Mucosa of rectum (tissue), 2 donors: ENCODE results near the gene RNF141.

Experiments used
- H3K27ac ChIP-seq, 2 donors: one replicate each; pipeline ENCODE4 v1.7.0; 2013; ENCODE audit warnings: inconsistent platforms in 2 of 2, low read depth in 2 of 2, low read length in 2 of 2
- H3K27me3 ChIP-seq, 2 donors: one replicate each; pipeline ENCODE4 v1.7.0; 2013; ENCODE audit warnings: low read length in 2 of 2; ENCODE audit not compliant: control insufficient read depth in 2 of 2, insufficient read depth in 2 of 2
- H3K36me3 ChIP-seq, 2 donors: one replicate each; pipeline ENCODE4 v1.7.0; 2013; ENCODE audit warnings: low read length in 2 of 2; ENCODE audit not compliant: control insufficient read depth in 2 of 2, insufficient read depth in 2 of 2
- H3K4me1 ChIP-seq, 2 donors: one replicate each; pipeline ENCODE4 v1.7.0; 2013; ENCODE audit warnings: low read length in 2 of 2, mild to moderate bottlenecking in 1 of 2; ENCODE audit not compliant: control insufficient read depth in 2 of 2, insufficient read depth in 2 of 2
- H3K4me3 ChIP-seq, 2 donors: one replicate each; pipeline ENCODE4 v1.7.0; 2013; ENCODE audit warnings: low read length in 2 of 2
- H3K9ac ChIP-seq, 2 donors: one replicate each; pipeline ENCODE4 v1.7.0; 2013; ENCODE audit warnings: low read length in 2 of 2, low read depth in 1 of 2, mild to moderate bottlenecking in 1 of 2
- H3K9me3 ChIP-seq, 2 donors: one replicate each; pipeline ENCODE4 v1.7.0; 2013; ENCODE audit warnings: low read length in 2 of 2; ENCODE audit not compliant: control insufficient read depth in 2 of 2
- donor health status: healthy.
- donor health status: Normal muscosa, but diverticular disease.

Gene RNF141

DNA sequence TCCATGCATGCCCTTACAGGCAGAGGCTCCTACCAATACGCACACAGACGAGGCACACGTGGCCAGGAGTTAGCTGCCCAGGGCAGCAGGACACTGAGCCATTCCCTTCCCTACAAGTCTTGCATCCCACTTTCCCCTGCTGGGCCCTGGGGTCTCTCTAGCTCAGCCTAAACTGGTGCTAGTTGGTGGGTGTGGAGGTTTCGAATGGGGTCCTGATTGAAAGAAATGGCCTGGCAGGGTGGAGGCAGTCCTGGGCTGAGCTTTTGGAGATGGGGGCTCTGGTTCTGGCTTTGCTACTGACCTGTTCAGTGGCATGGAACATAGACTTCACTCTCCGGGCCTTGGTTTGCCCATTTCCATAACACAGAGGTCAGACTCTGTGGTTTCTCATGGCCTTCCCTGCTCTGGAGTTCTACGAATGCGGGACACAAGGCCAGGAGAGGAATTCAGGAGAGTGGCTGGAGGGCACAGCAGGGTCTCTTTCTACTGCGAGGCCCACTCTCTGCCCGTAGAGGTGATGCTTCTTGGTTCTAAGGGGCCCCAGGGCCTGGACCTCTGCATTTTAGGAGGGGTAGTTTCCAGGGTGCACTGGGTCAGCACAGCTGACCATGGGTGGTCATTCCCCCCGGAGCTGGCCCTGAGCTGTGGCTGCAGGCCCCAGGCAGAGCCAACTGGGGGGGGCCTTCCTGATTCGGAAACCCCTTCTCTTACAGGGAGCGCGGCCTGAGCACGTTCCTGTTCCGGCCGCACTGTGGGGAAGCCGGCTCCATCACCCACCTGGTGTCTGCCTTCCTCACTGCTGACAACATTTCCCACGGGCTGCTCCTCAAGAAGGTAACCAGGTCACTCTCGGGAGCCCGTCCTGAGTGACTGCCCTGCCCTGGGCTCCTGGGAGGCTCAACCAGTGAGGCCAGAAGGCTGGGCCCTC is 40.0 kb downstream of the RNF141 start:
- H3K27me3 ChIP-seq: no peaks in the 10 kb centered on the region
- no peak overlapping the region for H3K27ac ChIP-seq
- no peaks in the 10 kb centered on the region for H3K4me1 ChIP-seq
- H3K4me3 ChIP-seq: no peak overlapping the region
- H3K36me3 ChIP-seq: peaks cover 30 to 40% of the 10 kb centered on the region in 2 donors
- no peaks in the 10 kb centered on the region for H3K9me3 ChIP-seq
- no peak overlapping the region for H3K9ac ChIP-seq

GRCh38 chr11:10499874-10500601 is 40.9 kb downstream of the RNF141 start:
- H3K9ac ChIP-seq: no peak overlapping the region
- H3K4me3 ChIP-seq: no peak overlapping the region
- H3K4me1 ChIP-seq: no peaks in the 10 kb centered on the region
- no peak overlapping the region for H3K27ac ChIP-seq
- H3K27me3 ChIP-seq: no peaks in the 10 kb centered on the region
- no peaks in the 10 kb centered on the region for H3K9me3 ChIP-seq
- peaks cover 33 to 34% of the 10 kb centered on the region in 2 donors for H3K36me3 ChIP-seq

DNA sequence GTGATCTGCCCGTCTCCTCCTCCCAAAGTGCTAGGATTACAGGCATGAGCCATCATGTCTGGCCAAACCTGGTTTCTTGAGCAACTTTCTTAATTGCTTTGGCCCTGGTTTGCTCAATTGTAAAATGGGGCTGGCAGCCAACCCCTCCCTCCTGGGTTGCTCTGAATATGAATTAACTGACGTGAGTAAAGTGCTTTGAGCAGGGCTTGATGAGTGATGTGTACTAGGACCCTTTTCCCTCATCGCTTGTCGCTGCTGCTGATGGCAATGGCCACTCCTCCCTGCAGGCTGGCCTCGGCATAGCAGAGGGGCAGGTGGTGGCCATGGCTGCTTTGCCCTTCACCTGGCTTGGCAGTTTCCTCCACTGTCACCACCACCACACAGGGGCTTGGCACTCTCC is 41.5 kb downstream of the RNF141 start:
- Histone ChIP-seq H3K9ac (no peak overlapping the region), H3K4me1 (no peaks in the 10 kb centered on the region), H3K4me3 (no peak overlapping the region), H3K9me3 (no peaks in the 10 kb centered on the region), H3K36me3 (peaks cover 30 to 32% of the 10 kb centered on the region in 2 donors), H3K27me3 (no peaks in the 10 kb centered on the region), H3K27ac (no peak overlapping the region)

- Histone ChIP-seq H3K9me3 (no peaks in the 10 kb centered on the region), H3K27me3 (no peaks in the 10 kb centered on the region), H3K4me1 (no peaks in the 10 kb centered on the region), H3K27ac (no peak overlapping the region), H3K36me3 (peaks cover 29 to 31% of the 10 kb centered on the region in 2 donors), H3K9ac (no peak overlapping the region), H3K4me3 (no peak overlapping the region)
Observed at GRCh38 chr11:10498426-10499250, 42.3 kb downstream of the RNF141 start.

DNA sequence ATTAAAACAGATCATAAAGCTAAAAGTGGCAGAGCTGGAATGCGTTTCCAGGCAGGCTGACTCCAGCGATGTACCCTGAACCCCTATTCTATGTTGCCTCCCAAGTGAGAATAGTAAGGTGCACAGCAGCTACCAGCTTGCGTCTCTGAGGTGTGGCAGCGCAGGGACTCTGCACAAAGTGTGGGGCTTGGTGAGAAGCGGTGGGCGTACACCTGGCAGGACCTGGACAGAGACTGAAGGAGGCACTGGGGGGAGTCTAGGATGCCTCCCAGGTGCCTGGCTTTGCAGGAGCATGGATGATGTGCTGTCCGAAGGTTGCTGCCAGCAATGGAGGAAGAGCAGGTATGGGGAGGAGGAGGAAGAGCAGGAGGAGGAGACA is 43.0 kb downstream of the RNF141 start:
- Histone ChIP-seq H3K9ac (no peak overlapping the region), H3K27me3 (no peaks in the 10 kb centered on the region), H3K4me1 (no peaks in the 10 kb centered on the region), H3K9me3 (no peaks in the 10 kb centered on the region), H3K27ac (no peak overlapping the region), H3K4me3 (no peak overlapping the region), H3K36me3 (peaks cover 30 to 31% of the 10 kb centered on the region in 2 donors)

DNA sequence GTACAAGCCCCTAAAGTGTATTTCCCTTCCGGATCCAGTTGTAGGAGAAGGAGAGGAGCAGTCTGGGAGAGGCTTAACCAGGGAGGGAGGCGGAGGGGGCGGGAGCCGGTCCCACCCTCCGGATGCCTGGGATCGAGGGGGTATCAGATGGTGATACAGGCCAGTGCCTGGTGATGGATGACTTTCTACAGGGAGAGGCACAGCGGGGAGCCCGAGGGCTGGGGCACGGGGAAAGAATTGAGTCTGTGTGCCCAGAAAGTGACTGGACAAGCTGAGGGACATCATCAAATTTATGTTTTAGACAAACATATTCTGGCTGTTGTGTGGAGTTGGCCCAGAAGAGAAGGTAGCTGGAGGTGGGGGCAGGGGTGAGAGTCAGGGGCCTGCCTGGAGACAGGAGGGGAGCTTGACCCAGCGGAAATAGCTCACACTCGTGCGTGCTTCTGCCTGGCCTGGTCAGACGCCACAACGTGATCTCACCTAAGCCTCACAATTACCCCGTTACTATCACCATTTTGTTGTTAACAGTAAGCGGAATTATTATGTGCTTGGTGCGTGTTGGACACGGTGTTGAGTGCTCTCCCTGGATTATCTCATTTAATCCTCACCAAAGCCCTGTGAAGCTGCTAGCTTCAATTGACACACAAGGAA is 43.5 kb downstream of the RNF141 start:
- Histone ChIP-seq H3K4me1 (no peaks in the 10 kb centered on the region), H3K9me3 (no peaks in the 10 kb centered on the region), H3K36me3 (peaks cover 32 to 33% of the 10 kb centered on the region in 2 donors), H3K9ac (no peak overlapping the region), H3K4me3 (no peak overlapping the region), H3K27ac (no peak overlapping the region), H3K27me3 (no peaks in the 10 kb centered on the region)

- Histone ChIP-seq H3K4me3 (no peak overlapping the region), H3K36me3 (peaks cover 27 to 32% of the 10 kb centered on the region in 2 donors), H3K9me3 (no peaks in the 10 kb centered on the region), H3K27ac (no peak overlapping the region), H3K27me3 (no peaks in the 10 kb centered on the region), H3K4me1 (no peaks in the 10 kb centered on the region), H3K9ac (no peak overlapping the region)
Observed at GRCh38 chr11:10496296-10496936, 44.6 kb downstream of the RNF141 start.

DNA sequence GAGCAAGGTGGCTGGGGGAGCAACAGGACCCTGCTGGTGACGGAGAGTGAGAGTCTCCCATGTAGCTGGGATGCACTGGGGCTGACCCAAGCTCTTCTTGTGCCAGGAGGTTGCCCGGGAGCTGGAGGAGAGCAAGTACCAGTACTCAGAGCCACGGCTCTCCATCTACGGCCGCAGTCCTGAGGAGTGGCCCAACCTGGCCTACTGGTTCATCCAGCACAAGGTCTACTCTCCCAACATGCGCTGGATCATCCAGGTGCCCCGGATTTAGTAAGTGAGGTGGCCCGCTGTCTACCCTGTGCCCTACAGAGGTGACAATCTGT is 45.6 kb downstream of the RNF141 start:
- H3K4me1 ChIP-seq: peaks cover 0 to 2% of the 10 kb centered on the region in 2 donors
- H3K27ac ChIP-seq: no peak overlapping the region
- H3K27me3 ChIP-seq: no peaks in the 10 kb centered on the region
- H3K4me3 ChIP-seq: no peak overlapping the region
- no peak overlapping the region for H3K9ac ChIP-seq
- H3K9me3 ChIP-seq: no peaks in the 10 kb centered on the region
- H3K36me3 ChIP-seq: peaks cover 25 to 28% of the 10 kb centered on the region in 2 donors

DNA sequence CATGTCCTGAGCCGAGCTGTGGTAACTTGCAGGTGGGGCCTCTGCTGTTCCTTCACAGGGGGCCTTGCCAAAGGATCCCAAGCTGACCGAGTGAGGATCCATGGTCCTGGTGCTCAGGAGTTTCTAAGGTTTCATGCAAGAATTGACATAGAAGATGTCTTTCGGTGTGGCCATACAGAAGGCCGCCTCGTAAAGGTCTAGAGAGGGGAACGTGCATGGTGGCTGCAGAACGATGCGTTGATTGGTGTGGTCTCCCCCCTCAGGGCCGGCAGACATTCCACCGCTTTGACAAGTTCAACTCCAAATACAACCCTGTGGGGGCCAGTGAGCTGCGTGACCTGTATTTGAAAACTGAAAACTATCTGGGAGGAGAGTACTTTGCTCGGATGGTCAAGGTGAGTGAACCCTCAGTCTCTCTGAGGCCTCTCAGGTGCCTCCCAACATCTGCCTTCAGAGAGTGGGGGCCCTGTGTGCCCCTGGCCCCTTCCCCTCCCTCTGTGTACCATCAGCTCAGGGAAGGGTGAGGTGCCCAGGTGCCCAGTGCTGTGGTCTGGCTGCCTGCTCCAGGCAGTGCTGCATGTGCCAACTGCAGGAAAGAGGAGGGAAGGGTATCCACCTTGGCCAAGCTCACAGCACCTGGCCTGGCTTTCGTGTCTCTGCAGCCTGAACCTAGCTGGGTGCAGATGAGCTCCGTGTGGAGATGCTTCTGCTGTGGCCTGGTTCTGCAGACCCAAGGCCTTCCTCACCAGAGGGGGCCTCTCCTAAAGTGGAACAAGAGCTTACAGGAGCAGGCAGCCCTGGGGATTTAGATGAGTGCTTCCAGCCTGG is 46.1 kb downstream of the RNF141 start:
- no peaks in the 10 kb centered on the region for H3K9me3 ChIP-seq
- H3K27ac ChIP-seq: no peak overlapping the region
- H3K36me3 ChIP-seq: peaks cover 20 to 22% of the 10 kb centered on the region in 2 donors
- H3K4me3 ChIP-seq: no peak overlapping the region
- no peak overlapping the region for H3K9ac ChIP-seq
- no peaks in the 10 kb centered on the region for H3K27me3 ChIP-seq
- H3K4me1 ChIP-seq: peaks cover 2 to 3% of the 10 kb centered on the region in 2 donors
